Dedifferentiated amniotic fluid mesenchymal stem cell (primary cell): ENCODE measurements around the gene TERT.

Experiments used
- DNase-seq: peaks from one replicate; pipeline ENCODE4 v3.0.0-alpha.2; 2016; ENCODE audit errors: extremely low spot score

Gene TERT

DNA sequence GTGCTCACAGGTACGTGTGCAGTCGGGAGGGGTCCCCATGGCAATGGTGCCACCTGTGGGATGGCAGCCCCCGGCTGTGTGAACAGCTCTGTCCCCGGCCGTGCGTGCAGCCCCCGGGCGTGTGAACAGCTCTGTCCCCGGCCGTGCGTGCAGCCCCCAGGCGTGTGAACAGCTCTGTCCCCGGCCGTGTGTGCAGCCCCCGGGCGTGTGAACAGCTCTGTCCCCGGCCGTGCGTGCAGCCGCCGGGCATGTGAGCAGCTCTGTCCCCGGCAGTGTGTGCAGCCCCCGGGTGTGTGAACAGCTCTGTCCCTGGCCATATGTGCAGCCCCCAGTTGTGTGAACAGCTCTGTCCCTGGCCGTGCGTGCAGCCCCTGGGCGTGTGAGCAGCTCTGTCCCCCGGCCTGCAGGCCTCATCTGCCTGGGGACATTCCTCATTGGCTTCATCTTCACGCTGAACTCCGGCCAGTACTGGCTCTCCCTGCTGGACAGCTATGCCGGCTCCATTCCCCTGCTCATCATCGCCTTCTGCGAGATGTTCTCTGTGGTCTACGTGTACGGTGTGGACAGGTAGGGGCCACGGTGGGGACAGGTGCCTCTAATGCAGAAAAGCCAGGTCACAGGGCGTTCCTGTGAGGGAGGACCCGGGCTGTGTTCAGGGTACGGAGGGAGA lies 75.6 kb downstream of the TERT start:
- DNase-seq: no peak

DNA sequence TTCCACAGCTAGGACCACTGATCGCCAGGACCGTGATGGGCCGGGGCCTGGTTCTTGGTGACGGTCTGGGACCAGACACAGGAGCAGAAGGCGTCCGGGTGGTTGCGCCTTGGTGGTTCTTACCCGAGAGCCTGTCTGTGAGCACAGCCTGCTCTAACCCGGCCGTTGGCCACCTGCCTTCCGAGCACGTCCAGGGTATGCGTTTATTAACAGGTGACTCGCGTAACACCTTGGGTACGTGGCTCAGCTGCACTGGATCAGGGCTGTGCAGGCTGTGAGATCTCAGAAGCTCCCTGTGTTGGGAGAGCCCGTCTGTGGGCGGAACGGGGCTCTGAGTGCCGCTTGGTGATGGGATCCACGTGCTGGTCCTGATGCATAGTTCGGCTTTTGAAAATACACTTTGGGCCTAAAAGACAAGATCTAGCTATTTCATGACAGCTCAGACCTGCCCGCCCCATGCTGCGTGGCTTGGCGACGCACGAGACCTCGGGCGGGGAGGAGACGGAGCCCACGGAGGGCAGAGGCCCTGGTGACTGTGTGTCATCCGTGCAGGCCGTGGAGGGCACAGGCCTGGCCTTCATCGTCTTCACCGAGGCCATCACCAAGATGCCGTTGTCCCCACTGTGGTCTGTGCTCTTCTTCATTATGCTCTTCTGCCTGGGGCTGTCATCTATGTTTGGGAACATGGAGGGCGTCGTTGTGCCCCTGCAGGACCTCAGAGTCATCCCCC lies 76.4 kb downstream of the TERT start:
- DNase-seq: no peak

DNA sequence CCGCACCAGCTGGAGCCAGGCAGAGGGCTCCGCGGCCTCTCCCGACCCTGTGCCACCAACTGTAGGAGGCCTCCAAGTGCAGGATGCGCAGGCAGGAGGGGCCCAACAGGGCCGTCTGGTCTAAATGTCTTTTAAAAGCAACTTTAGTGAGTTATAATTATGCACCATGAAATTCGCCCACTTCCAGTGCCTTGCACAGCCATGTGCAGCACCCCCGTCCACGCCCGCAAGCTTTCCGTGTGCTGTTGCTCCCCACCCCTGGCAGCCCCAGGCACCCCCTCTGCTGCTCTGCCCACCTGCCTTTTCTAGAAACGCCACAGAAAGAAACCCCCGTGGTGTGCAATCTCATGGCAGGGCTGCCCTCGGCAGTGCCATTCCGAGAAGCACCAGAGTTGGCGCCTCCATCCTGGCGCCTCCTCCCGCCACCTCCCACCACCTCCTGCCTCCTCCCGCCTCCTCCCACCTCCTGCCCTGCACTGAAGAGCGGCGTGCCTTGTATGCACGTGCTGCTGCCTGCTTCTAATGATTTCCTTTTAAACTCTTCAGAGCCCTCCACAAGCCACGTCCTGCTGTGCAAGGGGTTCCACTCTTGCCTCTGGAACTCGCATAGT lies 77.2 kb downstream of the TERT start:
- DNase-seq: no peak

DNA sequence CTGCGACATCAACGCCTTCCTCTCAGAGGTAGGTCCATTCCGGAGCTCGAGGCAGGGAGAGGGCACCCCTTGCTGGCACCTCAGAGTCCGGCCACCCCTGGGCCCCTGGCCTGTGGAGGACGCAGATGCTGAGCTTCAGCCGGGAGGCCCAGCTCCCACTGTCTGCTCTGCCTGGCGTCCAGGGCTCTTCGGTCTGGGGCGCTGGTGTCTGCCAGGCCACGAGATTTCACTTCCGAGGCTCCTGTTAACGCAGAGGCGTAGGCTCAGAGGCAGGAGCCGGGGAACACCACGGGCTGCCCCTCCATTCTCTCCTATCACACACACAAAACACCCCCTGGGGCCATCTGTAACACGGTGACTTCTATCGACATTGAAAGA lies 78.0 kb downstream of the TERT start:
- DNase-seq: no peak

DNA sequence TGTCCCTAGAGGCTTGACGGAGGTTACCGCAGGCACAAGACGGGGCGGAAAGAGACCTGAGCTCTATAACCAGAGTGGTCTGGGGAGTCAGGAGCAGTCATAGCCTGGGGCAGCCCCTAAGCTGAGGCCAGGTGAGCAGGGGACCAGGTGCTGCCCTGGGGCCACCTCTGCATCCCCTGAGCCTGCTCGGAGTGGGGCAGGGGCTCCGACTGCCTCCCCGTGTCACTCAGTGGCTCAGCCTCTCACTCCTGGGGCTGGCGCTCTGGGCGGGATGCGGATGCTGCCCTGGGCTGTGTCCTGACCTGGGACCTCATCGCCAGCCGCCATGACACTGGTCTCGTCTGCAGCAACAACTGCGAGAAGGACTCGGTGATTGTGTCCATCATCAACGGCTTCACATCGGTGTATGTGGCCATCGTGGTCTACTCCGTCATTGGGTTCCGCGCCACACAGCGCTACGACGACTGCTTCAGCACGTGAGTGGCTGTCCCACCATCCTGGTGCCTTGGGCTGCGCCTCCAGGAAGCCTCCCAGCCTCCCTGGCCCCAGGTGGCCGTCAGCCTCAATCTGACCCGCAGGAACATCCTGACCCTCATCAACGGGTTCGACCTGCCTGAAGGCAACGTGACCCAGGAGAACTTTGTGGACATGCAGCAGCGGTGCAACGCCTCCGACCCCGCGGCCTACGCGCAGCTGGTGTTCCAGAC lies 78.5 kb downstream of the TERT start:
- DNase-seq: no peak

DNA sequence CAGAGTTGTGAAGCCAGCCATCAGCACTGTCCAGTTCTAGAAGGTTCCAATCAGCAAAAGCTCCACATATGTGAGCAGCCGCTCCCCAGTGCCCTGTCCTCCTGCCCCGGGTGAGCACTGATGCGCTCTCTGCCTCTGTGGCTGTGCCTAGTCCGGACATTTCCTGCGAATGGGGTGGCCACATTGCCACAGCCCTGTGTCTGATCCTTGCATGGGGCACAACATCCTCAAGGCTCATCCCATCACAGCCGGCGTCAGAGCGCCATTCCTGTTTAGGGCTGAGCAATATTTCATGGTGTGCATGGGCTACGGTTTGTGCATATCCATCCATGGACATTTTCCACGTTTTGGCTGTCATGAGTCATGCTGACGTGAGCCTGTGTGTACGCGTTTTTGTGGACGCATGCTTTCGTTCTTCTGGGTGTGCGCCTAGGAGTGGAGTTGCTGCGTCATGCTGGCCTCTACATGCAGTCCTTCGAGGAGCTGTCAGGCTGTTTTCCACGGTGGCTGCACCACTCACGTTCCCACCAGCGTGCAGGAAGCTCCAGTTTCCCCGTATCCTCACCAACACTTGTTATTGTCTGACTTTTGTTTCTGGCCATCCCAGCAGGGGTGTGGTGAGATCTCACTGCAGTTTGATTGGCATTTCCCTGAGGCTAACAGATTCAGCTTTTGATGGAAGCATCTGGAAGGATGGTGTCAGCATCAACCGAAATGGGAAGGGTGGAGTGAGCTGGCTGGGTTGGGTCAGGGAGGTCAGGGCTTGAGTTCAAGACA lies 79.4 kb downstream of the TERT start:
- no peak for DNase-seq

DNA sequence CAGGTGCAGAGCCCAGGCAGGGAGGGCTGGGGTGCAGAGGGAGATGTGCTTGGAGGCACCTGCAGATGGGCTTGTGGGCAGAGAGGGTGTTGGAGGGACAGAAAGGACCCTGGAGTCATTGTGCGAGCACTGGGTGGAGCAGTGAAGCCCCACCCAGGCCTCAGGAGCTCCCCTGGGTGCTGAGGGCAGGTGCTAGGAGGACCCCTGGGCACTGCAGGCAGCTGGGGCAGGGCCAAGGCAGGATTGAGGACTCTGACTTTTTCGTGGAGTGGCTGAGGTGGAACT lies 80.0 kb downstream of the TERT start:
- no peak for DNase-seq

DNA sequence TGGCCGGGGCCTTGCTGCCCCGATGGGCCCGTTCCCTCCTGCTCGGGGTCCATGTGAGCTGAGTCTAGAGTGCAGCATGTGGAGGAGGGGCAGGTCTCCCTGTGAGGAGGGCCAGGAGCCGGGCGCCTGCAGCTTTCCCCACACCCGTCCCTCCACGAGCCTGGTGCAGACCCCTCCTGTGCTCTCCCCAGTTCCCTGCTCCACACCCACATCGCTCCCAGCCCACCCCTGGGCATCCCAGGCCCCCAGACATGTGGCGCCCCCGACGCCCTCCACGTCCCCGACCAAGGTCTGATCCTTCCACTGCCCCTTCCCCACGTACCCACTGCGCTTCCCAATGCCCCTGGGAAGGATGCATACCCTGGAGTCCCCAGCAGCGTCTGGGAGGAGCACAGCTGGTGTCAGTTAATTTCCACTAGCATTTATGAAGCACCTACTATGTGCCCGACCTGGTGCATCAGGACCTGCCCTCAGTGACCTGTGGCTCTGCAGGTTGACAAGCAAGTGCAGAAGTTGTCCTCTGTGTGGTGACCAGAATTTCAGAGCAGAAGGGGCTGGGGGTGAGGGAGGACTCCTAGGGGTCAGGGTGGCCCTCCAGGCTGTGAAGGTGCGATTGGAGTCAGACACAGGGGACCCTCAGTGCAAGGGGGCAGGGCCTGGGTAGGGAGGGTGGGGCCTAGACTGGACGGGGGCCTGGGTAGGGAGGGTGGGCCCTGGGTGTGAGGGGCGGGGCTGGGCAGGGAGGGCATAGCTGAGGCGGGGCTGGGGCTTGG lies 80.5 kb downstream of the TERT start:
- DNase-seq: no peak

DNA sequence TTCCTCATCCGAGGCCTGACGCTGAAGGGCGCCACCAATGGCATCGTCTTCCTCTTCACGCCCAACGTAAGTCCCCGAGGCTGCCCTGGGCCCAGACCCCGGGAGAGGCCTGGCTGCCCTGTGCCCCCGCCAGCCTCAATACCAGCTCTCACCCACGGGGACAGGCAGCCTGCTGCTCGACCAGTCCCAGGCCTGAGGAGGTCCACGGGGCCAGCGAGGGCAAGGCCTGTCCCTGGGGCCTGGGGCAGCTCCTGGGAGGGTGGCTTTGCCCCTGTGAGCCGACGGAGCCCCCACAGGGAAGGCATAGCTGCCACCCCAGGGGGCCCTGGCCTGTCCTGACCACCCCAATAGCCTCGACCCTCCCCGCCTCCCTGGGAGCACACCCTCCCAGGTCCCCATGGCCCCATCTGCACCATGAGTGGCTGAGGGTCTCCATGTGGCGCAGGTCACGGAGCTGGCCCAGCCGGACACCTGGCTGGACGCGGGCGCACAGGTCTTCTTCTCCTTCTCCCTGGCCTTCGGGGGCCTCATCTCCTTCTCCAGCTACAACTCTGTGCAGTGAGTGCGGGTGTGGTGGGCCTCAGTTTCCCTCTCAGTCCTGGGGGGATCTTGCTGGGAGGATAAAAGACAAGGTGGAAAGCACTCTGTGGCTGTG lies 81.2 kb downstream of the TERT start:
- no peak for DNase-seq

DNA sequence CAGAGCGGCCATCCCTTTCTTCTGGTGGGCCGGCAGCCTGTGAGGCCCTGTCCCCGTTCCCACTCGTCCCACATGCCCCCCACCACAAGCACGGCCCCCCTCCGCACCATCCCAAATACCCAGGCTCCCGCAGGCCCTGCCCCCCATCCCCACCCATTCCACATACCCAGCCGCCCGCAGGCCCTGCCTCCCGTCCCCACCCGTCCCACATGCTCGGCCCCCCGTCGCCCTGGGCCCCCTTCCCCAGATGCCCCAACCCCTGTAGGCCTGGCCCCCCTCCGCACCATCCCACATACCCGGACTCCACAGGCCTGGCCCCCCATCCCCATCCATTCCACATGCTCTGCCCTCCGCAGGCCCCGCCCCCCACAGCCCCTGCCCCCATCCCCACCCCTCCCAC lies 82.0 kb downstream of the TERT start:
- no peak for DNase-seq

DNA sequence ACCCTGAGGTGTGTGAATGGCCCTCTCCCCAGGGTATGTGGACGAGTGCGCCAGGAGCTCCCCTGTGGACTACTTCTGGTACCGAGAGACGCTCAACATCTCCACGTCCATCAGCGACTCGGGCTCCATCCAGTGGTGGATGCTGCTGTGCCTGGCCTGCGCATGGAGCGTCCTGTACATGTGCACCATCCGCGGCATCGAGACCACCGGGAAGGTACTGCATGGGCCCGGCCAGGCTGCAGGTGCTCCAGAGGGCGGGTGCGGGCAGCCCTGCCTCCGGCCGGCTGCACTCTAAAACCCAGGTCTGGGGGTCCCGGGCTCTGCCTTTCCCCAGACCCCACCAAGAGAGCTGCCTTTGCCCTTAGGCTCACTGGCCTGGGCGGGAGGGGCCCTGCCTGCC lies 82.6 kb downstream of the TERT start:
- no peak for DNase-seq

DNA sequence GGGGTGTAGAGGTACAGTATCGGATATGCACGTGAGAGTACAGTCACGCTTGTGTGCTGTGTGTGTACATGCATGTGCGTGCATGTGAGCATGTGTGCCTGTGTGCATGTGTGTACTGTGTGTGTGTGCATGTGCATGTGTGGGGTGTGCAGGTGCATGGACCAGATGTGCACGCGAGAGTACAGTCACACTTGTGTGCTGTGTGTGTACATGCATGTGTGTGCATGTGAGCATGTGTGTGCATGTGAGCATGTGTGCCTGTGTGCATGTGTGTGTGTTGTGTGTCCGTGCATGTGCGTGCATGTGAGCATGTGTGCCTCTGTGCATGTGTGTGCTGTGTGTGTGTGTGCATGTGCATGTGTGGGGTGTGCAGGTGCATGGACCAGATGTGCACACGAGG lies 83.2 kb downstream of the TERT start:
- no peak for DNase-seq

DNA sequence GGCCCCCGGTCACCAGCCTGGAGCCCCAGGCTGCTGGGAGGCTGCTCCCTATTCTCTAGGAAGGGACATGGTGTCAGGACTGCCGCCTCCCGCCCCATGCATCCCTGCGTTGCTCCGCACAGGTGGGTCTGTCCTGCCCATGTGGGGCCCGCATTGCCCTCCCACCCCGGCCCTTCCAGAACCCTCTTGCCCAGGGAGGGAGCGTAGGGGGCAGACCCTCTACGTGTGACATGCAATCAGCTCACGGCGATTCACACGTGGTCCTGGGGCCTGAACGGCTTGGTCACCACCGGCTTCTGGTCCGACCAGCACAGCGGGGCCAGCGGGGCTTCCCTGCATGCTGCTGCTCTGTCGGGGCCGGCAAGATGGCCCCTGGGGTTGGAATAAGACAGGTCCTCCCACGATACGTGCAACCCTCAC lies 84.0 kb downstream of the TERT start:
- DNase-seq: no peak

DNA sequence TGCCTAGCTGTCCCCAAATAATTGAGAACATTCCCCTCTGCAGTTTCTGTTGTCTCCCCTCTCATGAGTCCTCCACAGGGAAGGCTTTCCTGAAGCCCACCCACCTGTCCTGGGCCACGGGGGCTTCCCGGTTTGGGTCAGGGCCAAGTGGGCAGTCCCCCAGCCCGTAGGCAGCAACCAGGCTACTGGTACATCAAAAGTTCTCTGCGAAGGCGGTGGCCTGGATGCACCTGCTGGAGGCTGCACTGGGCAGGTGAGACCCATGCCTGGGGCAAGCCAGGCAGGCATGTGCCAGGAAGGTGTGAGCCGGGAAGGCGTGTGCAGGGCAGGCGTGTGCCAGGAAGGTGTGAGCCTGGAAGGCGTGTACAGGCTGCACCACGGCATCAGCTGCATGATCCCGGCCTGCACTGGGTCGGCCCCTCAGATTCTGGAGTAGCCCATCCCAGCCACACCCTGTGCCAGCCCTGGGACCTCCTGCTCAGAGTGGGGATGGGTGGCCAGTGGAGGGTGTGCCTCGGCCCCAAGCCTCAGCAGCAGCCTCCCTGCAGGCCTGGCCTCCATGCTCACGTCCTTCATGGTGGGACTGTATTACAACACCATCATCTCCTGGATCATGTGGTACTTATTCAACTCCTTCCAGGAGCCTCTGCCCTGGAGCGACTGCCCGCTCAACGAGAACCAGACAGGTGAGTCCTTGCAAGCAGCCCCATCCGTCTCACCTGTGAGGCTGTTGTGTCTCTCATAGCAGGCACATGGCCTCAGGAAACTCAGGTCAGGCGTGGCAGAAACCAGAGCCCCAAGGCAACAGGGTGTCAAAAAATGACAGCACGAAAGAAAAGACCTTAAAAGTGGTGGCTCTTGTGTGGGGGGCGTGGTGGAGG lies 84.7 kb downstream of the TERT start:
- DNase-seq: no peak

DNA sequence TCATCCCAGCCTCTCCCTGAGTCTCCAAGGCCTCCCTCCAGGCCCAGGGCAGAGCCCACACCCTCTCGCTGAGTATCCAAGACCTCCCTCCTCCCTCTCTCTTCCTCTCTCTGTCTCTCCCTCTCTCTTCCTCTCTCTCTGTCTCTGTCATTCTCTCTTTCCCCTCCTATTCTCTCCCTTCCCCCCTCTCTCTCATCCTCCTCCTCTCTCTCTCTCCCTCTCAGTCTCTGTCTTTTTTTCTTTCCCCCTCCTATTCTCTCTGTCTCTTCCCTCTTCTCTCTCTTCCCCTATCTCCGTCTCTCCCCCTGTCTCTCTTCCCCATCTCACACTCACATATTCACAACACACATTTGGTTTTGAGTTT lies 85.4 kb downstream of the TERT start:
- DNase-seq: no peak

DNA sequence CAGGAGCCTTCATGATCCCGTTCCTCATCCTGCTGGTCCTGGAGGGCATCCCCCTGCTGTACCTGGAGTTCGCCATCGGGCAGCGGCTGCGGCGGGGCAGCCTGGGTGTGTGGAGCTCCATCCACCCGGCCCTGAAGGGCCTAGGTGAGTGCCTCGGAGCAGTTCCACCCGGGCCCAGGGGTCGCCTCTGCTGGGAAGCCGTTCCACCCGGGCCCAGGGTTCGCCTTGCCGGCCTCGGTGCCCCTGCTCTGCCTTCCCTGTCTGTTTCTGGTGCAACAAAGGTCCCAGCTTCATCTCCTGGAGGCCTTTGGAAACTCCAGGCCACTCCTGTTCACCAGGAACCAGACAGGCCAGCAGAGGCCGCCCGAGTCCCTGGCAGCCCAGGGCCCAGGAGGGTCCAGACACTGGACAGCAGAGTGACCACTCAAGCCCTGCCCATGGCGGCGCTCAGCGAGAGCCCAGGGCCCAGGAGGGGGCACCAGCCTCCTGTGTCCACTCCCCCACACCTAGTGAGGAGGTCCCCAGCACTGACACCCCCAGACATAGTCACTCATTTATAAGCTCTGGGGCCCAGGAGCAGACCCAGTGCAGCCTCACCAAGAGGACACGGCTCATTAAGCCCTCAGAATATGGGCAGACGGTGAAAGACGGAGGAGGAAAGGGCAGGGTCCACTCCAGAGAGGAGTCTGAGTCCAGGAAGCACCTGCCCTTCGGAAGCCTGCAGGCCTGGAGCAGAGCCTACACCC lies 86.0 kb downstream of the TERT start:
- DNase-seq: no peak

DNA sequence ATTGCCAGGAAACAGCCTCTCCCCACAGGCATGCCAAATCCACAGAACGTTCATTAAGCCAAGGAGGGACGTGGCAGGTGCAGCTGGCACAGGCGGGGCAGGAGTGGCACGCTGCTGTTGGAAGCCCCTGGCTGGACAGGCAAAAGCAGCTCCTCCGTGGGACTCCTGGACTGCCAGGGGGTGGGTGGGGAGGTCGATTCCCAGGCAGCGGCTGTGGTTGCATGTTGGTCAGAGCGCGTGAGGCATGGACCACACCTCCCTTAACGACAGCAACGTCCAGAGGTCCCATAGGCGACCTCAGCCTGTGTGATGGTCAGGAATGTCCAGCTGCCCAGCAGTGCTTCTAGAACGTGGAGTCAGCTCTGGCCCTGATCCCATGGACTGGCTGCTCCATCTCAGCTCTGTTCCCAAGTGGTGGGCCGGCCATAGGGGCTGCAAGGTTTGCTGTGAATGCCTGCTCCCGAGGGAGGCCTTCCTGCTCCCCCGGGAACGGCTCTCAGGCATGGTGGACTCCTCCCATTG lies 86.6 kb downstream of the TERT start:
- DNase-seq: no peak

DNA sequence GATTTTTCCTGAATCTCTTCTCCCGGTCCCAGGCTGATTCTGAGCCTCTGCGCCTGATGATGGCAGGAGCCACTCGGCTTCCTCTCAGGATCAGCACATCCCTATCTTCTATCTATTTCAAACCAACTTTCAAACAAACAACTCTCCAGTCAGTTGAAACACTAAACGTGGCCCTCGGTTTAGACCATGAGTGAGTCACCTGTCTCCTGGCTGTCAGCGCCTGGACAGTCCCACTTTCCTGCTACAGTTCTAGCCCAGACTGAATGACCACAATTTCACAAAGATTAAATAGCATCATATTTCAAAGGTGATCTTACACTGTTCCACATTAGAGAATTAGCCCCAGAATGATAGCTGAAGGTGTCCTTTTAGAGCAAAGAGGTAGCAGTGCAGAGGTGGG lies 87.3 kb downstream of the TERT start:
- no peak for DNase-seq
